ENCODE results near the gene FBXL2.

GRCh38 chr3:33271324-33271723 lies 5.9 kb upstream of the FBXL2 start:
- TF ChIP-seq POLR2A (IDR thresholded peaks at IDR 0.05; ENCODE audit: low read depth) (no peak), CTCF (IDR thresholded peaks at IDR 0.05) (no peak)
